Erythroblast (primary cell): Measurements from ENCODE around the gene ZNF804A.

Source experiments
- GATA1 ChIP-seq: IDR thresholded peaks from 2 replicates; pipeline ENCODE4 v1.6.1; 2011; ENCODE audit warnings: low read depth, mild to moderate bottlenecking, control low read depth, low read length, moderate library complexity
- POLR2A ChIP-seq: IDR thresholded peaks from 2 replicates; pipeline ENCODE4 v1.6.1; 2011; ENCODE audit warnings: mild to moderate bottlenecking, low read length

DNA sequence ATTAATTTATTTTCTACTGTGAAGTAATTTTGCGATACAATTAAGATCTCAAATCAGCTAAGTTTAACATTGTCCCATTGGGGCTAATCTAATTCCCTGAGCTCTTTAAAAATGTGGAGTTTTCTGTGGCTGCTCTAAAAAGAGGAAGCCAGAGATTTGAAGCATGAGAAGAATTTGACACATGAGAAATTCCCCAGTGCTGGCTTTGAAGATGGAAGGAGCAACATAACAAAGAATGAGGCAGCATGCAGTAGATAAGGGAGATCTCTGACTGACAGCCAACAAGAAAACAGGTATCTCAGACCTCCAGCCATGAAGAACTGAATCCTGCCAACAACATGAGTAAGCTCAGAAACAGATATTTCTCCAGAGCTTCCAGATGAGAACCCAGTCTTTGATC lies 308.4 kb downstream of the ZNF804A start:
- TF ChIP-seq POLR2A = no peak
- TF ChIP-seq GATA1 = no peak
